ENCODE data around the gene S100A10.

The S100A10 gene

DNA sequence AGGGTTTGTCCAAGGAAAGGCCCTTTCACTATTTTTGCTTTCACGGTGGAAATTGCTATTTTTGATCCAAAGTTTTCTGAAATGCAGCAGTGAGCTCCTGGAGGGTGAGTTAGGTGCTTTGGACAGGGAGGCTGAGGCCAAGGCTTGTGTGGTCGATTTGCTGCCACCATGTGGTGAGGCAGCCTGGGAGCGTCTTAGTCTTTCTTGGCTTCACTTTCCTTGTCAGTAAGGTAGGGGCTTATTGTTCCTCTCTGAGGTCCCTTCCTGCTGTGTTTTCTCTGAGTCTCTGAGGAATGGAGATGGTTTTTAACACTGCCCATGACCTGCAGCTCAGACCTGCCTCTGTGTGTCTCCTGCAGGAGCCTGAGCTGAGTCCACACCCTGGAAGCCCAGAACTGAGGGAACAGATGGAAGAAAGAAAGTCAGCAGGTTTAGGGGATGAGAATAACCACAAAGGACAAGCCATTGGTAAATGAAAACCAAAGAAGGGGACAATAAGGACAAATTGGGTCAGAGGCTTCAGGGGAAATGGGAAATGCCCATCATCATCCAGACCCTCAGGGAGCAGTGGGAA, 20.1 kb upstream of the S100A10 start:
- no peak for DNase-seq (ENCODE audit: low read depth in 3 of 3)

DNA sequence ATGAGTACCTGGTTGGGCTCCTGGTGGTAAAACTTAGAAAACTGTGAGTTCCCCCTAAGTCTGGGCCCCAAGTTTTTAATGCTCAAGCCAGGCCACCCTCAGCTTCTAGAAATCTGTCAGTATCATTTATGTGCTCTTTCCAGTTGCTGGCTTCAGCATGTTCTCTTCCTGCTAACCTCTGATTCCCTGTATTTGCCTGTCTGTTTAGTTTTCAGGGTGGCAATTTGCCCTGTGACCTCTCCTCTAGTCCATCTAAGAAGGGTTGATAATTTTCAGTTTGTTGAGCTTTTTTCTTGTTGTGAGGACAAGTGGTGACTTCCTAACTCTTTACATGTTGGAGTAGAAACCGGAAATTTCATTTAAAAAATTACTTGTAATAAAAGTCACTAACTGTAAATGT, 16.0 kb upstream of the S100A10 start:
- no peak for DNase-seq (ENCODE audit: low read depth in 3 of 3)

DNA sequence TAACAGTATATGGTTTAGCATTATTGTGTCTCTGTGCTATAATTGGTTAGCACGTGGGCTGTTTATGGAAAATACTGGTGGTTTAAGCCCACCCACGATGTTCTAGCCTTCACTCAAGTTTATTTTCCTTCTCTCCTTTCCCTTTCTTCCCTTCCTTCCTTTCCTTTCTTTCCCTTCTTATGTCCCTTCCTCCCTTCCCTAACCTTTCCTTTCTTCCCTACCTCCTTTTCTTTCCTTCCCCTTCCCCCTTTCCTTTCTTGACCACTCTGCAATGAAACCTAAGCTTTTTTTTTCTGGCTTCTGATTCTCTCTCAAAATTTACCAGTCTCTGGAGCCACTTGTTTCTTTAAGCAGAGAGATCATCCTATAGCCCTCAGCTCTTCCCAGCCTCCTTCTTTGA, 13.4 kb upstream of the S100A10 start:
- no peak for DNase-seq (ENCODE audit: low read depth in 3 of 3)

DNA sequence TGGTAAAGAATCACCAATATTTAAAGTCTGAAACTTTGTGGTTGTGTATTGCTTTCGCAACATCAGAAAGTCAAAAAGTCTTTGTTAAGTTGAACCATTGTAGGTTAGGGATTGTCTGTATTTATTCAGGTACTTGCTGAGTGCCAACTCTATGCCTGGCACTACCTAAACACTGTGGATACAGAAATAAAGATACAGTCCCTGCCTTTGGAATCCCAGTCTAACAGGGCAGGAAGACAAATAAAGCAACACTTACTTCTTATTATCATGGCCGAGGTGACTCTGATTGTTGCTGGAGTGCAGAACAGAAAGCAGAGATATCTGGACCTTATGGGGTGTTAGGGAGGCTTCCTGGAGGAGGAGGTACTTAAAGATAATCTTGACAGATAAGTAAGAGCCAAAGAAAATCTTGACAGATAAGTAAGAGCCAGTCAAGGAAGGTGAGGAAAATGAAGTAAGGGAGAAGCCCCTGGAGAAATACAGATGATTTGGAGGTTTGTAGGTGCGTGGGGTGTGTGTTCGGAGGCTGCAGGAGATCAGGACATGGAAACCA, 11.8 kb upstream of the S100A10 start:
- DNase-seq (ENCODE audit: low read depth in 3 of 3): no peak

DNA sequence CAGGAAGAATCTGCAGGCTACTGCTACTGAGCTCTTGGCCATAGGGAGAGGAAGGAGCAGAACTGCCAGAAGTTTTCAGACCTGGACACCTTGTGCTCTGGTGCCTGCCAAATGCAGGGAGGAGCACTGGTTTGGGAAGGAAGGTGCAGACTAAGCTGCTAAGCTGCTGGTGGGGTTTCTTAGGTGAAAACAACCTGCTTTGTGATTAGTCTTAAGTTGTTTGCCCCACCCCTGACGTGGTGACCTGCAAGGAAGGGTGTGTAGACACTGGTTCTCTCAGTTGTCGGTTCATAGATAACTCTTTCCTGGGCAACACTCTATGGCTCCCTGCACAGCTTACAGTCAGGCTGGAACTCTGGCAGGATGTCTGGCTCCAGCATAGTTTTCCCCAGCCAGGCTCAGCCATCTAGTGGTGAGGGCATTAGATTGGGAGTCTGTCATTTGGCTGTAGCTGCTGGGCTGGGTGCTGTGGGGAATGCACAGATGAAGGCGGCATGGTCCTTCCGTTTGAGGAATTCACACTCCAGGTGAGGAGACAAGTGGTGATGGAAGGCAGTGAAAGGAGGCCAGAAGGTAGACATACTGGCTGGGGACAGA, 10.3 kb upstream of the S100A10 start:
- DNase-seq (ENCODE audit: low read depth in 3 of 3): no peak

DNA sequence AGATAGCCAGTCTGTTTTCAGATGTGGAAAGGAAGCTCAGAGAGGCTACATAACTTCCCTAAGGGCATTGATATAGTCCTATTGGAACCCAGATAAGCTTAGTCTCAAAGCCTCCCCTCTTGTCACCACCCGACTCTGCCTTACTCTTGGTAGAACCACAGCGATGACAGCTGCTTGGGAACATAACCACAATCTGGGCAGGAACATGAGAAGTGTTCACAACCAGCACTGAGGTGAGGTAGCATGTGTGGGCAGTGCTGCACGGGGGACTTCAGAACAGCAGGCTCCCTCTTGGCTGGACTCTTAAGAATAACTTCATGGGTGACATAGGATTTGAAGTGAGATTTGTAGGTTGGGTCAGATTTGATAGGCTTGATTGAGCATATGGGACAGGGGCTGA, 9.3 kb upstream of the S100A10 start:
- DNase-seq (ENCODE audit: low read depth in 3 of 3): no peak

DNA sequence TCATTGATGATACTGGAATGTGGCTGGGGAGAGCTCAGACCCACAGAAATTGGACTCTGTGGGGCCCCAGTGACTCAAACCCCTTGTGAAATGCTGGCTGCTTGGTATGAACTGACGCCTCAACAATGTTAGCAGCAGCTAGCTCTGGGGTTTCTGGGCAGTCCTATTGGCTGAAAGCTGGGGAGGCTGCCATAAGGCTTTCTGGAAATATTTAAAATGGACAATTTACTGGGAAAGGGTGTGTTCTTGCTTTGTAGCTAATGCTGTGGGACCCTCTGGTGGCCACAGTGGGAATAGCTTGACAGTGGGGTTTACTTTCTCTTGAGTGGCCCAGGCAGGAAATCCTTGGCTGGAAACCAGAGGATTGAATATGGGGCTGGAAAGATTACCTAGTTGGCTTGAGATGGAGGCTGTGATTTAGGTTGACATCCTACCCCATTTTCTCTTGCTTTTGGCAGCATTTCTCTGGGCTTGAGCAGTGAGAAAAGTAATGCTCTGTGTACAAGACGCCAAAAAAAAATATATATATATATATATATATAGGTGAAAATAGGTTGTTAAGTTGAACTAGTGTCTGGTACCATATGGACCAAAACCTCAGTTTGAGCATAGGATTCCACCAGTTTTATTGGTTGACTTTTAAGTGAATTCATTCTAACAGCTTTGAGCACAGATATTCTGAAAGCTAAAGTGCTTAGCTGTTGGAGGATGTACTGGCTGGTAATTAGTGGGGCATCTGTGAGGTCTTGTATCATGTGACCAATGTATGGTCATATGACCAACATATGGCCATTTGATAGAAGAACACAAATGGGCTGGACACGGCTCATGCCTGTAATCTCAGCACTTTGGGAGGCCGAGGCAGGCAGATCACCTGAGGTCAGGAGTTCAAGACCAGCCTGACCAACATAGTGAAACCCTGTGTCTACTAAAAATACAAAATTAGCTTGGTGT, 8.2 kb upstream of the S100A10 start:
- DNase-seq (ENCODE audit: low read depth in 3 of 3): peak; percentile 41 to 68 (median 57)

DNA sequence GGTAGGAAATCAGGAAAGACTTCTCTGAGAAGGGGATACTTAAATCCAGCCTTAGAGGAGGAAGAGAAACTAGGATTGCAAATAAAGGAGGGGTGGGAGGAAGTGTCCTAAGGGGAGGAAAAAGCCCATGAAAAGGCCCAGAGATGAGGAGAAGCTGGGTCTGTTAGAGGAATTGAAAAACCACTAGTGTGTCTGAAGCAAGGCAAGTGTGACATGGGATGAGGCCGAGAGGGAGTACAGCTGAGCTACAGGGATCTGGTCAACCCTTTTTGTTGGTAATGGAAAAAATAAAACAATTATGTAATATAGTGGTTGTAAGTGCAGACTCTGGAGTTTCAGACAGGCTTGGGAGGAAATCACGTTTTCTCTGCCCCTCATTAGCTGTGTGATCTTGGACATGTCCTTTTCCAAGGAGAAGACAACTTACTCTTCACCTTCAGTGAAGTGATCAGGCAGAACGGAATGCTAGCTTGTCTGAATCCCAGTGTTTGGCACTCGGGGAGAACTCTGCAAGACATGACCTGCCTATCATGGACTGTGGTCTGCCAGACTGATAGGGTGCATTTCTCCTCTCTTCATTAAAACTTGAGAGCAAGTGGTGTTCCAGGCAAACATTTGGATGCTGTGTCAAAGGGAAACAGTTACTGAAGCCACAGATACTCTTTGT, 7.4 kb upstream of the S100A10 start:
- DNase-seq (ENCODE audit: low read depth in 3 of 3): no peak

DNA sequence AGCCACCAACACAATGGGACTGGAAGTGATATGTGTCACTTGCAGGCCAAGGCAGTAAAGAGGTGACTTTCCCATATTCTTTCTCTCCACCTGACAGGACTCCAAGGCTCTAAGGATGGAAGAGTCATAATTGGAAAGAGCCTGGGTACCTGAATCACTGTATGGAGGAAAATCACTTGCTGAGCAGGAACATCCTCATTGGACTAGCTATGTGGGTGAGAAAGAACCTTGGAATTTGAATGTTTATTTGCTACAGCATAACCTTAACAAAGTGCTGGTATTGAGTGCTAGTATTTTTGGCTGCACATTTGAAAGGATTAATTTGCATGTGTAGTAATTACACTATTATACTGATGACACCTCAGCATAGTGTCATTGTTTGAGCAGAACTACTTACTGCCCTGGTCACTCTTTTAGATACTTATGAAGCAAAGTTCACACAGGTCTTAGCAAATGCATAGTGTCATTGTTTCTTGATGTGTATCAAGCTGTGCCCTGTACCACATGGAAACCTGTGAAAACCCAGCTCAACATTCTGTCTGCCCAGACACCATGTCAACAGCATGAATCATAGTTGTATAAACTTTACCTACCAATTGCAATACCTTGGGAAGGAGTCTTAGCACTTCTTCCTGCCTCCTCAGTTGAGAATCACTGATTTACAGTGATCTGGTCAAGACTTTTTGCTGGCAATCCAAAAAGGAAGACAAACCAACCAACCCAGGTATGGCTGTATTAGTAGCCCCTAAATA, 5.1 kb upstream of the S100A10 start:
- DNase-seq (ENCODE audit: low read depth in 3 of 3): no peak

DNA sequence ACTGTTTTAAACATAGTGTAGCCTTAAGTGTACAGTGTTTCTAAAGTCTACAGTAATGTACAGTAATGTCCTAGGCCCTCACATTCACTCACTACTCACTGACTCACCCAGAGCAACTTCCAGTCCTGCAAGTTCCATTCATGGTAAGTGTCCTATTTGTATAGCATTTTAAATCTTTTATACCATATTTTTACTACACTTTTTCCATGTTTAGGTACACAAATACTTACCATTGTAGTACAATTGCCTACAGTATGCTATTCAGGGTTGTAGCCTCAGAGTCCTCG, 3.6 kb upstream of the S100A10 start:
- DNase-seq (ENCODE audit: low read depth in 3 of 3): no peak

DNA sequence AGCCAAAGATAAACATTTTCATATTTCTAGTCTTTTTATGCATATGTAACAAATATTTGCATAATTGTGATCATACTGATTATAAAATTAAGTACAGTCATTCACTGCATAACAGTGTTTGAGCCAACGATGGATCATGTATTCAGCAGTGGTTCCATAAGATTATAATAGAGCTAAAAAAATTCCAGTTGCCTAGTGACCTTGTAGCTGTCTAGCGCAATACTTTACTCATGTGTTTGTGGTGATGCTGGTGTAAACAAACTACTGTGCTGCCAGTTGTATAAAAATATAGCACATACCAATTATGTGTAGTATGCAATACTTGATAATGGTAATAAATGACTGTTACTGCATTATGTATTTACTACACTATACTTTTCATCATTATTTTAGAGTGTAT, 2.1 kb upstream of the S100A10 start:
- no peak for DNase-seq (ENCODE audit: low read depth in 3 of 3)

DNA sequence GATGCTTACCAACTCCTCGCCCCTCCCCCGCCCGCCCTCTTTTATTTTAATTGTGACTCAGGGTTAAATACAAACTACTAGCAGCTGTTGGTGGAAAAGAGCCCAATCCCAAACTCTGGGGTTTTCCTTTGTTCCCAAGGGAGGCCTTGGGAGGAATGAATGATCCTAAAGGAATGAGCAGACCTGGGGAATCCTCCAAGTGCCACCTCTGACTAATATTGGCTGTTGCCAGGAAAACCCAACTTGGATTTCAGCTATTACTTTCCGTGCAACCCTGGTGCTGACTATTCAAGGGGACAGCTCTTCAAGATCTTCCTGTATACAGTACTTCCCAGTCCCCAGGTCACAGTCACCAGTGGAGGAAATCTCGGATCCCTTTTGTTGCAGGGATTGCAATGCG, 1.3 kb upstream of the S100A10 start:
- no peak for DNase-seq (ENCODE audit: low read depth in 3 of 3)

DNA sequence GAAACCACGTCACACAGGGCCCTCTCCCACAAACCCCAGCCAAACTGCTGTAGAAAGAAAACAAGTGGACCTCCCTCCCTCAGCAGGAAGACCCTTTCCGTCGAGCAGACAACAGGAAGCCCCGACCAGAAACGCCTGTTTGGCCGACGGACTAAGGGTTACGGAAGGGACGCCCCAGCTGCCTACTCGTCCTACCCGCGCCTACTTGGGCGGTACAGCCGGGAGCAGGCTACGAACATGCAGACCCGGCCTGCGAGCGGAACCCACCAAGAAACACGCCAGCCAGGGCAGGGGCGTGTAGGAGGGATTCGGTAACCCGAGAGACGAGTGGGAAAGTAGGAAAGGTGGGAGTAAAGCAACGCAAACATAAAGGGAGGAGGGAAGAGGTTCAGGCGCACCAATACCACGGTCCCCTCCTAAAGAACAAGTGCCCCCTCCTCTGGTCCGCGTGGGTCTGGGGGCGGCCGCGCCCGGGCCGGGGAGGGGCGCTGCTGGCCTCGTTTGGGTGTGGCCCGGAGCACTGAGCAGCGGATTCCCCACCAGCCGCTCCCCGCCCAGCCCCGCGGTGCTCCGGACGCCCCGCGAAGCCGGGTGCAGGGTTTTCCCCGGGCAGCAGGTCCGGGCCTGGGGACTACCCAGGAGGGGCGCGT, 450 bp downstream of the S100A10 start:
- DNase-seq (ENCODE audit: low read depth in 3 of 3): peak in 2 of 3 experiments; percentile 9 to 23

DNA sequence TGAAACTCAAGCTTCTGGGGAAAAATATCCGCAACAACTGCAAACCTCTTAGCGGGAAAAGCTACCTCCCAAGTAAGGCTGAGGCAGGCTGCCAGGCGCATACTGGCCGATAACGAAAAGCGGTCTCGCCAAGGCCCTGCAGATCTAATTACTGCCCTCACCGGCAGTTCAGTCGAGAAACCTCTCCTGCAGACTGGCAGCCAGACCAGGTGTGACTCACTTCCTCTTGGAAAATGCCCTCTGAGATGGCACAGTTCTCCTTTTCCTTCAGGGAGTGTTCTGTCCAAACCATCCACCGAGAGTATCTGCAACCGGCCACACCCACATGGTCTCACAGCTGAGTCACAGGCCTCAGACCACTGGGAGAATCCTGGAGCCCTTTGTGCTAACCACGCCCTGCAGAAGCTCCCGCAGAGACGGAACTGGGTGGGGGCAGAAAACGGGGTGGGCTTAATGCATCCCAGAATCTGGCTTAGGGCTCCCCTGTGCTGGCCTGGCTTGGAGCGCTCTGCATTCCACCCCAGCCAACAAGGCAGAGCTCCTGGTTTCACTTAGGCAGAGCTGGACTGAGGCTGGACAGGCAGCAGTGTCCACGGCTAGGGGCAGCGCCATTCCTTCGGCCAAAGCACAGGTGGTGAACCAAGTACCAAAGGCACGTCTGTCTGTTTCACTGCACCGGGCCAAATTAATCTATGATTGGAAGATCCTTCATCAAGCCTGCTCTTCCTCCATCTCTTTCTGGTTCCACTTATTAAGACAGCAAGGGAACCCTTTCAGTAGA, 1.2 kb downstream of the S100A10 start:
- DNase-seq (ENCODE audit: low read depth in 3 of 3): no peak

DNA sequence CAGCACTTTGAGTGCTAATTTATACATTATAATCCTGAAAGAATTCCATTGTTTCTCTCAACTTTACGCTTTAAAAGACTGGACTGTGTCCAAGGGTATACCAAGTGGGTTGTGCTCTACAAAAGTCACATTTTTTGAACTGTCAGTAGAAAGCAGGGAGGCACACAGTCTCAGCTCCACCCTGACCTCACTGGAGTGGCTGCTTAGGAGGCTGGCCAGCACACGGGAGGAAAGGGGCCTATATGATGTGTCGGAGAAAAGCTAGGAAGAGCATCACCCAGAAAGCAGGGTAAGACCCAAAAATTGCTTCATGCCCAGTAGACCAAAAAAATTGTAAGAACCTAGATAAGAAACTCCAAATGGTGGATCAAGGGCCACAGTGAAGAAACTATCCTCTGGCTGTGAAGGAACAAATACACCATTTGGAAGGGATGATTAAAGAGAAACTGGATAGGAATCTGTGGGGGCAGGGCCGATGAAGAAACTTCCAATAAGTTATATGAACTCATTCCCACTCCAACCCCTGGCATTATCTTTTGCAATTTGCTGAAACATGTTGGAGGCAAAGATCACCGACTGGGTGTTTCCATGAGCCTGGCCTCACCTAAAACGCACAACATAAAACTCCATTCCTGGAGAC, 1.9 kb downstream of the S100A10 start:
- DNase-seq (ENCODE audit: low read depth in 3 of 3): no peak

DNA sequence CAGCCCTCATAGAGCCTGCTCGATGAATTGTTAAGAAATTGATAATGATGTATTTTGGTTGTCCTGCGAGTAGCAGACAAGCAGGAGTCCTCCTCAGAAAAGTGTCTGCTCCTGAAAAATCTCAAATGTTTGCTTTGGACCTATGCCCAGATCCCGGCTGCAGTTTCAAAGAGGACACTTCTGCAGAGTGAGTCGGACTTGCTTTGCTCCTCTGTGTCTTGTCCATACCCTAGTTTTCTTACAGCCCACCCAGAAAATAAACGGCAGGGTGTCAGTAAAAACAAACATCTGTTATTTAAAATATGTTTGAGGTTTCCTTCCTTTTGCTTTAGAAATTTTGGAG, 2.8 kb downstream of the S100A10 start:
- no peak for DNase-seq (ENCODE audit: low read depth in 3 of 3)

DNA sequence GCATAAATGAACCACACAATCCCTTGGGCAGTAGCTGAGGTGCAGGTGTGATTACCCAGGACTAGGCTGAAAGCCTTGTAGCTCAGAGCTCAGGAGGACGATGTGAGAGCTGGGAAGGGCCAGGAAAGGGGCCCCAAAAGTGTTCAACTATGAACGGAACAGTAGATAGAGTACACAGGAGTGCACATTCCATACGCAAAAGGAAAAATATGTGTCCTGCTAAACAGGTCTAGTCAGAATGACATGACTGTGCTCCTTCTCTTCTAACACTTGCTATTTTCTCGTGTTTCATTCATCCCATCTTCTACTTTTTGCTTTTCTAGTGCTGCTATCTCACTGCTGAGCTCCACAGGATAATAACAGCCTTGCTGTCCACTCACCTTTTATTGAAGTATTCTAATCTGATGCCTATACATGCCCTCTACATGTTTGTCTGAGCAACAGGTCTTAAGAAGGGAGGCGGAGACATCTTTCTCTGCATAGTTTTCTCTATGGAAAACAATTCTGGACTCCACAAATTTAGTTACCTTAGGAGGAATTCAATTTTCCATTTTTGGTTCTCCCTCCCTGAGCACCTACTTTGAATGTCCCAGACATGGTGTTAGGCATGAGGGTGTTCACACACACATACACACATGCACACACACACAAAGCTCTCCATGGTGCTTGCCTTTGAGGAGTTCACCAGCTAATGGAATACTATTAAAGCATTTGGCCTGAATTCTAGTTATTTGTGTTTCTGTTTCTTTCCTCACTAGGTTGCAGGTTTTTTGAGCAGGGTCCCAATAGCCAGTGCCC, 3.4 kb downstream of the S100A10 start:
- no peak for DNase-seq (ENCODE audit: low read depth in 3 of 3)

DNA sequence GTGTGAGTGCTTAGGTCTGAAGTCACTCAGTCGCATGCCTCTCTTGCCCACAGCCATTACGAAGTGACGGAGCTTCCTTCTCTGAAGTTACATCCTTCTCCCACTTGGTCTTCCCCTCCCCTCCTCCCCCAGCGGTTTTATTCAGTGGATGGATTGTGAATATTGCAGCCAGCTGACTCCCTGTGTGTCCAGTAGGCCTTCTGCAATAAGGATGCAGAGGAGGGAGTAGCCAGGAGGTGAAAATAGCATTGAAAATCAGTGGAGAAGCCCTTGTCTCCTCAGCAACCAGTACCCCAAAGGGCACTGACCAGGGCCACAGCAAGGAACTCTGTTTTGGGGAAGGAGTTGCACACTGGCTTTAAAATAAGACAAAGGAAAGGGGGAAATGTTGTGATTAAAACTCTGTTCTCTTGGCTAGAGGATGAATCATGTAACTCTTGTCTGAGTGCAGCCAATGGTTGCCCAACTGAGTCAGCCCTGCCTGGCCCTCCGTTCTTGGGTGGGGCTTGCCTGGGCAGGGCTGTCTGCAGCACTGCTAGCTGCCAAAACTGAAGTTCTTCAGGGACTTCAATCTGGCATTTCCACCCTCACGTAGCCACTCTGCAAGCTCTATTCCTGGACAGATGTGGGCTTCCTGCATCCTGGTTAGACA, 4.3 kb downstream of the S100A10 start:
- DNase-seq (ENCODE audit: low read depth in 3 of 3): no peak
